Right ventricle myocardium superior (tissue), 1 donor: ENCODE measurements around the gene CHST11. TPM values are rescaled to one million over a fixed set of nuclear protein-coding genes. Genes with fewer than 3 reads are reported as not detected.

Experiments used
- ATAC-seq: fragments of 200-7000 bp; cut with Tn5 transposase; one replicate; pipeline ENCODE4 v1.9.1; 2020; ENCODE audit warnings: mild to moderate bottlenecking; ENCODE audit not compliant: poor library complexity
- DNase-seq: peaks from one replicate; pipeline ENCODE4 v3.0.0-alpha.2; 2020
- intact Hi-C: fragments of 100-400 bp; cut with DNase I; formaldehyde crosslinking; loops from one replicate; pipeline ENCODE4 v1.11.2; 2022
- total RNA-seq: library from RNA; stranded (reverse); fragmentation: NEBNext Ultra II Directional; extraction: Animal tissue kit (Norgen Biotek cat#: 25700); gene quantifications from one replicate; pipeline ENCODE4 v1.2.1, GENCODE V29; 2021
- donor health status: DM: no; HTN: yes; CAD: no; lungs with severe emphysema.

CHST11 gene
- total RNA-seq, 1 donor from 2014 or later = 3.0 TPM

DNA sequence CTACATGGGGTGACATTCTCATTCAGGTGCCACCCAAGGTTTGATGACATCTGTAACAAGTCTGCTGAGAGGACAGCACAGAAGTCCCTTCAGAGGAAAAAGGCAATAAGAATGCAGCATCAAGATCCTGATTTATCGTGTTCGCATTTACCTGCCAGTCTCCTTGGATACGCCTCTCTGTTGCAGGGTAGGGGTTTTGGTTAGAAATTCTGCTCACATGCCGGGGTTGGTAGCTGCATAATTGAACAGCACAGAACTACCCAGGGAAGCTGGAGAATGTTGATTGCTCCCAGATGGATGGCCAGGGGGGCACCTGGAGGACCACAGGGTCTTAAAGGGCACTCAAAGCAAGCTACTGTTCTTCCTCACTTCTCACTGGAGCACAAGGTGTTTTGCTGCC is 31.1 kb upstream of the CHST11 start:
- intact Hi-C loops = no loop called here
- ATAC-seq (no peak), DNase-seq (no peak)

DNA sequence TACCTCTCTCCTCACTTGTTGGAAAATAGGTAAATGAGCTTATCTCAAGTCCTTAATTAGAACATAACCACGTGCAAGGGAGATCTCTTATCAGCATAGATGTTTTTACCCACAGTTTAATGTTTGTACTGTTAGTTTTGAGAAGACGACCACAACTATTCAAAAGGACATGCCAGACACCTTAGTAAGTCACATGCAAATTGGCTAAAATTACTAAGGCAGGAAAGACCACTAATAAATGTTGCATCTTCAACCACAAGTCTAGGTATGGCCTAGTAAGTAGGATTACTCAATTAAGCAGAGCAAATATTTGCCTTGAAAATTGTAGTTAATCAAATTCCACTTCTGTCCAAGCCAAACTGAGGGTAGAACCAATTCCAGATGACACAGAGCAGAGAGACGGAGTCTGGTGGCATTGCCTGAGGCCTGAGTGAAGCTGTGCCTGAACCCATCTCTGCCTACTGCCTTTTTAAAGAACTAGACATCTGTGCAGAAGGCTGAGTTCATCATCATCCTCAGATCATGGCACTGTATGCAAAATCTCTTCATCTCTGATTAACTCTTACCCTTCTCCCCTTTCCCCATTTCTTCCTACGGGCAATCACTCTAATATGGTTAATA is 29.7 kb upstream of the CHST11 start:
- intact Hi-C loops = no loop called here
- DNase-seq (no peak), ATAC-seq (no peak)

DNA sequence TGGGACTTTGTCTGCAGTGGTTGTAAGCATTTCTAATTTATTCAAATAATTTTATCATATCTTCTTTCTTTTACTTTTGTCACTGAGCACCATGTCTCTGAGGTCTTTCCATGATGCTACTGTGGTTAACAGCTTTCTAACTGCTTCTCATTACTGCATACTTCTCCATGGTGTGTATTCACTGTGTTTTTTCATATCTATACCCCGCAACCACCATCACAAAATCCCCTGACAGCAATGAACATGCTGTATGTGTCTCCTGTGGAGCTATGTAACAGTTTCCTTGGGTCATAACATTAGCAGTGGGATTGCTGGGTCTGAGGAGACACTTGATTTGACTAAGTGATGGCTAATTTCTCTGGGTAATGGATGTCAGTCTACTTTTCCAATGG is 29.2 kb upstream of the CHST11 start:
- DNase-seq (no peak), ATAC-seq (no peak)
- intact Hi-C loops = no loop called here

DNA sequence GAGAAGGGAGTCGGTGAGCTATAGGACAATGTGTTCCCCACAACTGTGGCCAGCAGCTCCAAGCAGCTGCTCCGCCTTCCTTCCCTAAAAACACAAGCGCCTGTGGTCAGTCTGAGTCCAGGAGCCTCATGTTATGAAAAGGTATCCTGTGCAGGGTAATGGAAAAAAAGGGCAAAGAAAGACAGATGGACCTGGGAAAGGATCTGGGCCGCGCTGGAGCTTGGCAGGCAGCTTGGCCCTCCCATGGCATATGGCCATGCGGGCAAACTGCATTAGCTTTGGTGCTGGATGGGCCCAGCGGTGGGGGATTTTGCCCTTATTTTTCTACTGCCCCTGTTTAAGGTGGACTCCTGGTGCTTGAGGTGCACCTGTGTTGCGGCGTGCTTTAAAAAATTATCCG is 23.7 kb upstream of the CHST11 start:
- intact Hi-C loops = no loop called here
- DNase-seq = no peak
- ATAC-seq = no peak

DNA sequence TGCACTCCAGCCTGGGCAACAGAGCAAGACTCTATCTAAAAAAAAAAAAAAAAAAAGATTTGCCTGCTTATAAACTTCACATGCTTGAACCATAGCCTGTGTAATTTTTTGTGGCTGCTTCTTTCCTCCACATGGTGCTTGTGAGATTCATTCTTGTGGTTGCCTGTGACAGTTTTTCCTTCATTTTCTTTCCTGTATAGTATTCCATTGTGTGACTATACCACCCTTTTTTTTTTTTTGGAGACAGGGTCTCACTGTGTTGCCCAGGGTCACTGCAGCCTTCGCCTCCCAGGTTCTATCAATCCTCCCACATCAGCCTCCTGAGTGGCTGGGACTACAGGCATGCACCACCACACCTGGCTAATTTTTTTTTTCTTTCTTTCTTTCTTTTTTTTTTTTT is 22.6 kb upstream of the CHST11 start:
- intact Hi-C loops = no loop called here
- ATAC-seq (no peak), DNase-seq (no peak)

DNA sequence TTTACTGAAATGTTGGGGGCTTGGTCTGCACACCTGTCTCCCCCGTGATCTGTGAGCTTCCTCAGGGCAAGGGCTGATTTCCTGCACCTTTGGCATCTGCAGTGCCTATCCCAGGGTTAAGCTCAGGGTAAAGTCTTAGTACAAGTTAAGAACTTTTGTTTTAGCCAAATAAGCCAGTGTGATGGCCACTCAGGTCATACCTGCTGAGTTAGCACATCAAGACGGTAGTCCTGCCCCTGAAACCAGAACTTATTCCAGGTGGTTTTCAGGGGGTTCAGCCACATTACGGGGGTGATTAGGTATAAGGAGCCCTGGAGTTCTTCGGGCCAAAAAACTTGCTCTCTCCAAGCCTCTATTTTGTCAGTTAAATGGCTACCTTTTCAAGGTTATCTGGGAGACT is 21.6 kb upstream of the CHST11 start:
- no peak for ATAC-seq
- intact Hi-C loops = no loop called here
- DNase-seq = no peak

DNA sequence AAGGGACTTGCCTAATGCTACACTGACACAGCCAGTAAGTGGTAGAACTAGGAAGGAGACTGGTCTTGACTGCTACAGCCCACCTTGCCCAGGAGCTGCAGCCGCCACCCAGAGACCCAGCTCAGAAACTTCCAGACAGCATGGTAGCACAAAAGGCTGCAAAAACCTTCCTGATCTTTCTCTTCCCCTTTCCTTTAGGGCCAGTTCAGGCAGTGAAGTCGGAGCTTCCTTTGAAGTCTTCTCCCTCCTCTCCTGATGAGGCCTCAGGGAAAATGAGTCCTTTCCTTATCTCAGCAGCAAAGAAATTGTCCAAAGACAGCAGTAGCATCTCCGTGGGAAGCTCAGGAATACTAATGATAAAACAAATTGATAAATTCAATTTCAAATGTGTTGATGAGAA is 21.0 kb upstream of the CHST11 start:
- intact Hi-C loops = no loop called here
- no peak for DNase-seq
- no peak for ATAC-seq

DNA sequence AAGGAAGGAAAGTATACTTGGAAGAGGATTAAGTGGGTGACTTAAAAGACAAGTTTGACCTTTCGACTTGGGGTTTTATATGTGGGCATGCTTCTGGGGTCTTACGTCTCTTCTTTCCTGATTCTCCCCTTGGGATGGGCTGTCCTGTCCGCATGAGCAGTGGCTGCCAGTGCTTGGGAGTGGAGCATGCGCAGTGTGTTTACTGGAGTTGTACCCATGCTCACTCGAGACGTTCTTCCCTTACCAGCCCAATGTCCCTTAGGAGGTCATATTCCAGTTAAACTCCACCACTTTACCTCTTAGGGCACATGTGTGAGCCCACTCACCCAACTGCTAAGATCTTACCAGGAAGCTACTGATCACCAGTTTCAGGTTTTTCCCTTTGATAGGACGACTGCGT is 20.0 kb upstream of the CHST11 start:
- intact Hi-C loops = no loop called here
- no peak for ATAC-seq
- no peak for DNase-seq

DNA sequence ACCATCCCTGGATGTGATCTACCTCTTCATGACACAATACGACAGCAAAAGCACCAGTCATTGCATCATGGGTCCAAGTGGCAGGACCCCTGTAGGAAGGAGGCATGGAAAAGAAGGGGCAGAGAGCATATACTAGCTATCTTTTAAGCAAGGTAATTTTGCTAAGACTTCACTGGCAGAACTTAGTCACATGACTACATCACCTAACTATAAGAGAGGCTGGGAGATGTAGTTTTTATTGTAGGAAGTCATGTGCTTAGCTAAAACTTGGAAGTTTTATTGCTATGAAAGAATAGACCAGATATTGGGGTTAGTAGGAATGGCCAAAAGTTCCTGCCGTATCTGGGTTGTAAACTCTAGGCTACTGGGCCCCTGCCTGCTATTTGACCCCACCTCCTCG is 18.6 kb upstream of the CHST11 start:
- intact Hi-C loops = no loop called here
- DNase-seq = no peak

DNA sequence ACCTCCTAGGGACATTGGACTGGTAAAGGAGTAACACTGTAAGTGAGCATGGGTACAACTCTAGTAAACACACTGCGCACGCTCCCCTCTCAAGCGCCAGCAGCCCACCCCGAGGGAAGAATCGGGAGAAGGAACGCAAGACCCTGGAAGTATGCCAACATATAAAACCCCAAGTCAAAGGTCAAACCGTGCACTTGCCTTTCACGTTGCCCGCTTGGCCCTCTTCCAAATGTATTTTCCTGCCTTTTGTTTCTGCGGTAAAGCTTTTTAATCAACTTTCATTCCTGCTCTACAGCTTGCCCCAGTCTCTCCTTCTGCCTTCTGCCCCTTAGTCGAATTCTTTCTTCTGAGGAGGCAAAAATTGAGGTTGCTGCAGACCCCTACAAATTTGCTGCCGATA is 17.6 kb upstream of the CHST11 start:
- ATAC-seq (no peak), DNase-seq (no peak)
- intact Hi-C loops = no loop called here

More for the DNA sequence above, 18.6 kb upstream of the CHST11 start:
- no peak for ATAC-seq

DNA sequence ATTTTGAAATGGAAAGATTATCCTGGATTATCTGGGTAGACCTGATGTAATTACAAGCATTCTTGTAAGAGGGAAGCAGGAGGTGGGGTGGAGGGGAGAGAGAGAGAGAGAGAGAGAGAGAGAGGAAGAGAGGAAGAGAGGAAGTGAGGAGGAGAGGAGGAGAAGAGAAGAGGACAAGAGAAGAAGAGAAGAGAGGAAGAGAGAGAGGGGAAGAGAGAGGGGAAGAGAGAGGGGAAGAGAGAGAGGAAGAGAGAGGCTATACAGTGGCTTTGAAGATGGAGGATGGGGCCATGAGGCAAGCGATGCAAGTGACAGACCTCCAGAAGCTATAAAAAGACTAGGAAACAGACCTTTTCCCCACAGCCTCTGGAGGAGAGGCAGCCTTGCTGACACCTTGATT is 13.7 kb upstream of the CHST11 start:
- intact Hi-C loops = no loop called here
- no peak for ATAC-seq
- DNase-seq = no peak

DNA sequence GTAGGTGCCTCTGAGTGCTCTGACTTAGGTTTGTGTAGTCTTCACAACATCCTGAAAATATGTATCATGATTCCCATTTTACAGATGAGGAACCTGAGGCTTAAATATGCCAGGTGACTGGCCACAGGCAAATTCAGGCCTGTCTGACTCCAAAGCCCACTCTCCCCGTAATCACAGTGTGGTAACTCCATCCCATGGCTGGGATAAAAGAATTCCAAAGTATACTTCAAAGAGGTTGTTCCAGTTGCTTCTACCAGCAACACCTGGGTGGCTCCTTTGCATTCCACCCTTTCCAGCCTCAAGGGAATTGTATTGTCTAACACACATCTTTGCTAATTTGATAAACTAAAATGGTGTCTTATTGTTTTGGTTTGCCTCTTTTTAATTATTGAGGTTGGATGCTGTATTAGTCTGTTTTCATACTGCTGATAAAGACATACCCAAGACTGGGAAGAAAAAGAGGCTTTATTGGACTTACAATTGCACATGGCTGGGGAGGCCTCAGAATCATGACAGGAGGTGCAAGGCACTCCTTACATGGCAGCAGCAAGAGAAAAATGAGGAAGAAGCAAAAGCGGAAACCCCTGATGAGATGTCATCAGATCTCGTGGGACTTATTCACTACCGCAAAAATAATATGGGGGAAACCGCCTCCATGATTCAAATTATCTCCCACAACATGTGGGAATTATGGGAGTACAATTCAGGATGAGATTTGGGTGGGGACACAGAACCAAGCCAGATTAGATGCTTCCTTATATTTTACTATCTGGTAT is 9.9 kb upstream of the CHST11 start:
- intact Hi-C loops = no loop called here
- no peak for DNase-seq
- no peak for ATAC-seq

DNA sequence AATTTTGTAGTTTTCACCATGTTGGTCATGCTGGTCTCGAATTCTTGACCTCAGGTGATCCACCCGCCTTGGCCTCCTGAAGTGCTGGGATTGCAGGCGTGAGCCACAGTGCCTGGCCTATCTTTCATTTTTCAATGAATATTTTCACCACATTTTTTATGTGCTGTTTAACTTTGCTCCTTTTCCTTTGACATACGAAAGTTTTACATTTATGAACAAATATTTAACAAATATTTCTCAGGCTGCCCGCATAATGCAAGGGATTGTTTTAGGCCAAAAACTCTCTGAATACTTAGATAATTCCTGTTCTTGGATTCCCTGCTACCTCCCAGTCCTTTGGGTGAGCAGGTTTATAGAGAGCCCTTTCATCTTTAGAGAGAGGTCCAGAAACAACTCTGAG is 8.7 kb upstream of the CHST11 start:
- intact Hi-C loops = no loop called here
- ATAC-seq = no peak
- DNase-seq = no peak

DNA sequence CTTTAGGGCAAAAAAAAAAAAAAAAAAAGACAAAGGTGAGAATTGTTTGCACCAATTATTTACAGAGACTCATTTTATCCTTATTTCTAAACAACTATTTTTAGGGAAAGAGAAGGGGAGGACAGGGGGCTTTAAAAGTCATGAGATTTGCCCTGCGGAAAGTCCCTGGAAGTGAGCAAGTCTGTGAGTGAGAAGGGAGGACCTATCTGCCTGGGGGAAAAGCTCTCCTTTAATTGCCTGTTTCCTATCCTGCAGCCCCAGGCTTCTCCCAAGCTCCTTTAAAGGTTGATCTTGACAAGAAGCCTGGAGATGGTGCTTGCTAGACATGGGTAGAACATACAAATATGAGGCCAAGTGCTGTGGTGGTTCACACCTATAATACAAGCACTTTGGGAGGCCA is 8.3 kb upstream of the CHST11 start:
- no peak for DNase-seq
- ATAC-seq = no peak
- intact Hi-C loops = no loop called here

DNA sequence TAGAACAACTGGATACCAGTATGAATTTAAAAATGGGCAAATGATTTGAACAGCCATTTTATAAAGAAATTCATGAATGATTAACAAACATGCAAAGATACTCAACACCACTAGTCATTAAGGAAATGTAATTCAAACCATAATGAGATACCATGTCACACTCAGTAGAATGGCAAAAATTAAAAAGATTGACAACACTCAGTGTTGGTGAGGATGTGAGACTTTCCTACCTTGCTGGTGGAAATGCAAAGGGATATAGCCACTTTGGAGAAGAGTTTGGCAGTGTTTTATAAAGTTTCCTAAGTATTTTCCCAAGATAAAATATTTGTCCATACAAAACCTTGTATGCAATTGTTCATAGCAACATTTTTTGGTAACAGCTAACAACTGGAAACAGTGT is 6.0 kb upstream of the CHST11 start:
- no peak for ATAC-seq
- intact Hi-C loops = no loop called here
- DNase-seq = no peak

DNA sequence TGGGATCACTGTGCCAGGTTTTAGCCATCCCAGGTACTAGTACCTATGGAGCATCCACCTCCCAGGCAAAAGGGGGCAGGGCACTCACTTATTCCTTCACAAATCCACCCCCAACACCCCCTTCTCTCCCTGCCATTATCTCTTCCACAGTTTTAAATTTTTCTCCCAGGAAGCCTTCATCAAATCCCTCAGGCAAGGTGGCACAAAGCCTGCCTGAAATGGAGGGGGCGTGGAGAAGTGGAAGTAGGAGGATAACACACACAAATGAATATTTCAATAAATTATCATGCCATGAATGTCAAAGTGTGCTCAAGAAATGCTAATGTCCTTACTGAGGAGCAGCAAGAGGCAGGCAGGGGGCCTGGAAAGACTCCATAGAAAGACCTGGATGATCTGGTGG is 4.7 kb upstream of the CHST11 start:
- intact Hi-C loops = no loop called here
- ATAC-seq (no peak), DNase-seq (no peak)

DNA sequence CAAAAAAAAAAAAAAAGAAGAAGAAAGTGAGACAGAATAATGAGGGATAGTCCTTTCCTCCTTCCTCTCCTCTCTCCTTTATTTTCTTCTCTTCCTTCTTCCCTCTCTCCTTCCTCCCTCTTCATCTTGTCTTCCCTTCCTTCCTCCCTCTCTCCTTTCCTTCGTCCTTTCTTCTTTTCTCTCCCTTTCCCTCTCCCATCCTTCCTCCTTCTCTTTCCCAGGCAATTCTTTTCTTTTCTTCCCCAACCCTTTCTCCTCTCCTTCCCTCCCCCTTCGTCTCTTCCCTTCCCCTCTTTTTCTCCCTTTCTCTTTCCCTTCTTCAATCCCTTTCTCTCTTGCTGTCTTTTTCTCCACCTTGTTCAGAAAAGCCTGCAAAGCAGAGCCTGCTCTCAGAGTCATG is 3.6 kb upstream of the CHST11 start:
- intact Hi-C loops = no loop called here
- ATAC-seq = no peak
- DNase-seq = no peak

DNA sequence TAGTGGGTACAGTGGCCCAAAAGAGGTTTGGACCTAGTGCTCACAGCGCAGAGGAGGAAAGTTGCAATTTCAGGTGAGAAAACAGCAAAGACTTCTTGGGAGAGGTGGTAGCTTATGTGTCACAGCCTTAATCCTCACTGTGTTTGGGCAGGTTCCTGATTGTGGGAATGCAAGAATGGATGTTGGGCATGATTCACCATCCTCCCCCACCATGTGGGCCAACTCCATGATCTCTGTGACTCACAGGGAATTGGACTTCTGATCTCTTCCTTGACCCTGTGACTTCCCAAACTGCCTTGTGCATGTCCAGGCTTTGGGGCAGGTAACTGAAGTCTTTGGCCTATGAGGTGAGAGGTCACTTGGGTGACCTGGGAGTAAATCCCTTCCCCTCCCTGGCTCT is 1.8 kb upstream of the CHST11 start:
- intact Hi-C loops = loop anchor here (5.0 kb wide), 1 partner anchor 73 kb away; no protein-coding TSS in a partner anchor
- ATAC-seq = no peak
- no peak for DNase-seq

DNA sequence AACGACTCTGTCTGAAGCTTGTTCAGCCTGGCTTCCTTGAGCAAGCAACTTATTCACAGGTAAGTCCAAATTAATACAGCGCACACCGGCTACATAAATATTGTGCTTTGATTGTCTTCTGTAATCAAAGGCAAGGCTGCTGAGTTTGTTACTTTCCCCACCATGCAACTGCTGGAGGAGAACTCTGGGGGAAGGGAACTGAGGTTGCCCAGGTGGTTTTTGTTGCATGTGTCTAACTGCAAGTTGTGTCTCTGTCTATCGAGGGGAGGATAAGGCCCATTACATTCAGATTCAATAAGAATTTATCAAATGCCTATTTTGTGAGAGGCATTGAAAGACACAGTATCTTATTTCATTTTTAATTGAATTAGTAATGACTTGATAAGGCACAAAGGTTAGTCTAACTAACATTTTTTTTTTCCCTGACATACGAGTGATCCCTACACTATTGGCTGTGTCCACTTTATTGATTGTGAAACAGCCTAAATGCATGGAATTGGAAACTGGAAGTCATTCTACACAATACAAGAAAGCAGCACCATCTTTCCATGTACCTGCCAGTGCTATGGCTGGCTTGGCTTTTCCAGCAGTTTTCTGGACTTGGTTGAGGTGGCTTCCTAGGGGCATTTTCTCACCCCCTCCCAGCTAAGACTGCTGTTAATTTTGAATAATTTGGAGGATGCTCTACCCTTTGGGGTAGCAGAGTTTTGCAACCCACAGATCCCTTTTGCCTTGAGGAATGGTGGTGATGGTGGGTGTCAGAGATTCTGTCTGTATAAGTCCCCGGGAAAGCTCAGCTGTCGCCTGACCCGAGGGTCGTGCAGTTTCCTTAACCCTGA is 951 bp upstream of the CHST11 start:
- intact Hi-C loops = loop anchor here (5.0 kb wide), 1 partner anchor 73 kb away; no protein-coding TSS in a partner anchor
- DNase-seq (no peak), ATAC-seq (no peak)
